ENCODE data around the gene GPX2.

GRCh38 chr14:64912261-64912660, 30.3 kb downstream of the GPX2 start:
- TF ChIP-seq ZNF518A (tag by site-specific recombination; conservative IDR thresholded peaks at IDR 0.05; ENCODE audit: low read depth) (no peak), ZNF560 (tag by site-specific recombination; IDR thresholded peaks at IDR 0.05; ENCODE audit: borderline replicate concordance) (no peak)
- TF ChIP-seq, protein P1, sequence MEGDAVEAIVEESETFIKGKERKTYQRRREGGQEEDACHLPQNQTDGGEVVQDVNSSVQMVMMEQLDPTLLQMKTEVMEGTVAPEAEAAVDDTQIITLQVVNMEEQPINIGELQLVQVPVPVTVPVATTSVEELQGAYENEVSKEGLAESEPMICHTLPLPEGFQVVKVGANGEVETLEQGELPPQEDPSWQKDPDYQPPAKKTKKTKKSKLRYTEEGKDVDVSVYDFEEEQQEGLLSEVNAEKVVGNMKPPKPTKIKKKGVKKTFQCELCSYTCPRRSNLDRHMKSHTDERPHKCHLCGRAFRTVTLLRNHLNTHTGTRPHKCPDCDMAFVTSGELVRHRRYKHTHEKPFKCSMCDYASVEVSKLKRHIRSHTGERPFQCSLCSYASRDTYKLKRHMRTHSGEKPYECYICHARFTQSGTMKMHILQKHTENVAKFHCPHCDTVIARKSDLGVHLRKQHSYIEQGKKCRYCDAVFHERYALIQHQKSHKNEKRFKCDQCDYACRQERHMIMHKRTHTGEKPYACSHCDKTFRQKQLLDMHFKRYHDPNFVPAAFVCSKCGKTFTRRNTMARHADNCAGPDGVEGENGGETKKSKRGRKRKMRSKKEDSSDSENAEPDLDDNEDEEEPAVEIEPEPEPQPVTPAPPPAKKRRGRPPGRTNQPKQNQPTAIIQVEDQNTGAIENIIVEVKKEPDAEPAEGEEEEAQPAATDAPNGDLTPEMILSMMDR (tag by site-specific recombination; IDR thresholded peaks at IDR 0.05): no peak

All from HEK293 (cell line).